NCI-H69 (cell line): ENCODE results near the gene FECH.
"Not testable (repeated sequence)": the region's sequence is repeated elsewhere in the genome, so short reads cannot be mapped to it uniquely, and the experiment has no call there.

Experiments used
- DNase-seq: peaks from one replicate; lab custom pipeline; 2025; lab: John Stamatoyannopoulos, UW

The FECH gene

DNA sequence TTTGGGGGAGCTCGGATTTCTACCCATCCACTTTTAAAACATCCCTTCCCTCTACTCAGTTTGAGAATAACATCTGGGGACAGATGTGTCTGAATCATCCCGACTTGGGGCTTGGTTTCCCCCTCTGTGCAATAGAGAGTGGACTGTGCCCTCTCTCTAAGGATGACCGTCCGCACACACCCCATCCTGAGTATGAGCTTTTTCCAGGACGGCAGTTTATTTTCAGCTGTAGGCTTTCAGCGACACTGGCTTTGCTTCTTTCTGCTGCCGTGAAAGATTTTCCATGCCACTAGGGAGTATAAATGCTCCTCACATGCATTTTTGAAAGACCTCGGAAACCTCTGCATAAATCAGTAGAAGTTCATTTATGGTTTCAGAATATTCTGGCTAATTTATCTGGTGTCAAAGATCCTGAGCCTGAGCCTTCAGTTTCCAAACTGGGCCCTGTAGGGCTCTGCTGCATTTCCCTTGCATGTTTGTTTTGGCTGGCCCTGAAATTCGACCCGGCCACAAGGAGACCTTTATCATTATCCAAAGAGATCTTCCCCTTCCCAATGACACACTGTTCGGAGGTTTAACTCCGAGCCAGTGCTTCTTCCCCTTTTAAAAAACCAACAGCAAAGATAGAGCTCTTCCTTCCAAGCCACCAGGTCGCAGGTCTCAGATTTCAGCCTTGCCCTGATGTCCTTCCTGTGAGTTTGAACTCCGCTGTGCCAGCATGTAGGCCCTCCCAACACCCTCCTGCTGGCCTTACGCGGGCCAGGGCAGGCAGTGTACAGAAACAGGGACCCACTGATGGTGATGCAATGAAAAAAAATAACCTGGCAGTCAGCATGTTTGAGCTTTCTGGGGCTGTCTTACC is 53.3 kb downstream of the FECH start:
- DNase-seq, result peak; percentile 75

DNA sequence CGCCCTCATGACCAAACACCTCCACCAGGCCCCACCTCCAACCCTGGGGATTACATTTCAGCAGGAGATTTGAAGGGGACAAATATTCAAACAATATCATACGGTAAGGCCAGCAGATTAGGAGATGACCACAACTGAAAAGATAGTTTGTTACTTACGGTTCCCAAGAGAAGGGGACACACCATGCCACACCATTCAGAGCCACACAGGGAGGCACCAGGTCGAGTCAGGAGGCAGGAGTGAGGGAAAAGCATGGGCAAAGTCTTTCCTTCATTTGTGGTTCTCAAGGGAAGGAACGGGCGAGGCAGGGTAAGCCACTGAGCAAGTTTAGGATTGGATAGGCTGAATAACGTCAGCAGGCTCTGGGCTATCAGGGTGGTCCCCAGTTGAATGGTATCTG is 57.4 kb downstream of the FECH start:
- no peak for DNase-seq

DNA sequence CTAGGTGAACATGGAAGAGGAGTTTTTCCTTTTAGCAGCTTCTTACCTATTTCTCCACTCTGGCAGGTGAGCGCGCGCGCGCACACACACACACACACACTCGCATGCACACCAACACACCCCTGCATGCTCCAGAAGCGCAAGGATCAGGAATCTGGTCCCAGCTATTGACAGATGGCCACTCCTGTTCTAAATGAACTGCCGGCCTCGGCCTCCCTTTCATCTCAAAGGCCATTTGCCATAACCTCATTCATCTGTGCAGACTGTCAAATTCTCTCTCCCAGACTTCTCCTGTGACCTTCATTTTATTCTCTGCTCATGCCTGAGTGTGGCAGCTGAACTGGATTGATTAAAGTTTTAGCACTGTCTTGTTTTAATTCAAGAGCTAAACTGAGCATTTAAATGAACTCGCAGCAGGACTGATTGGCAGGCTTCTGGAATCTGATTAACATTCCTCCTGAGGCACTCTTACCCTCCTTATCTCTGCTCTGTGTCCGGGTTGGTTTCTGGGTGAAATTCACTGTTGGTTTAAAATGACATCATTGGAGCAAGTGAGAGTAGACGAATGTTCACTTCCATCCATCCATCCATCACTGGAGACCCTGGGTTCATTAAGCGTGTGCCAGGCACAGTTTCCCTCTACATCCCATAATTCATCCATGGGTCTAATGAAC is 58.8 kb downstream of the FECH start:
- no peak for DNase-seq

DNA sequence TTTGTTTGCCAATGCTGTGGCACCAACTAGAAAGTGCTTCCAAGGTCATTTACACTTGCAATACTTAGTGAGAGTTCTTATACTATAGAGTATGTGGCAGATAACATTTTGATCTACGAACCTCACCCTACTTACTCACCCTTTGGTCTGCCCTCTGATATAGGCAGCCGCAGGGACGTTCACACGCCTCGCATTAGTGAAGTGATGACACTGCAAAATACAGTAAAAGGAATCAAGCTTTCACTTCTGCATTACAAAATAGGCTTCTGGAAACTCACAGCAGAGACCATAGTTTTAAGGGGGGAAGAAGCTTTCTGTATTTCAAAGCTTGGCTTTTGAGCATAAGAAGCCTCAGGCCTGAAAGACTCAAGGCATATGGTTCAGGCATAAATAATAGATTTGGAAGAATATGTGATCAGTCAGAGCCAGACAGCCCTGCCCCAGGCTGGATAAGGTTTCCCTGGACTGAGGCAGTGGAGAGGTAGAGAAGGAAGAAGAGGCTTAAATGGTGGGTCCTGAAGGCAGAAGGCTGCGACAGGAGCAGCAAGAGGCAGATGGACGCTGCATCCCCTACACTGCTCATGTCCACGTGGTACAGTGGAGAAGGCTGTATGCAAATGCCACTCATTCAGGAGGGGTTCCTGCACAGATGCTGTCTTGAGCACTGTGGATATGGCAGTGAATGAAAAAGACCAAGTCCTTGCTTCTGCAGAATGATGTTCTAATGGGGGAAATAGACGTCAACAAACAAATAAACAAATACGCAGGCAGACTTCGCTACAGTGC is 63.1 kb downstream of the FECH start:
- no peak for DNase-seq

DNA sequence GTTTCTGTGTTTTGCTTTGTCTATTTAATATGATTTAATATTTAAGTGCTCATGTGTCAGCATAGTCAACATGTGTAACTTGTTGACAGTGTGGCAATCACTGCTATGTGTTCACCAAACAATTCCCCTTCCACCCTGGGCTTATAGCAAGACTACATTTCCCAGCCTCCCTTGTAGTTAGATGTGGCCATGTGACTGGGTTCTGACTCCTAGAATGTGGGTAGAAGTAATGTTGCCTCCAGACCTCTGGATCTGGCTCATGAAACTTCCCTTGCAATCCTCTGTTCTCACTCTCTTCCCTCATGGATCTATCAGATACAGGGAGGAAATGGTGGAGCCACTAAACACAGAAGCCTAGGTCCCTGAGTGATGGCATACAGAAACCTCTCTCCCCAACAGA is 64.2 kb downstream of the FECH start:
- not testable (repeated sequence) for DNase-seq

DNA sequence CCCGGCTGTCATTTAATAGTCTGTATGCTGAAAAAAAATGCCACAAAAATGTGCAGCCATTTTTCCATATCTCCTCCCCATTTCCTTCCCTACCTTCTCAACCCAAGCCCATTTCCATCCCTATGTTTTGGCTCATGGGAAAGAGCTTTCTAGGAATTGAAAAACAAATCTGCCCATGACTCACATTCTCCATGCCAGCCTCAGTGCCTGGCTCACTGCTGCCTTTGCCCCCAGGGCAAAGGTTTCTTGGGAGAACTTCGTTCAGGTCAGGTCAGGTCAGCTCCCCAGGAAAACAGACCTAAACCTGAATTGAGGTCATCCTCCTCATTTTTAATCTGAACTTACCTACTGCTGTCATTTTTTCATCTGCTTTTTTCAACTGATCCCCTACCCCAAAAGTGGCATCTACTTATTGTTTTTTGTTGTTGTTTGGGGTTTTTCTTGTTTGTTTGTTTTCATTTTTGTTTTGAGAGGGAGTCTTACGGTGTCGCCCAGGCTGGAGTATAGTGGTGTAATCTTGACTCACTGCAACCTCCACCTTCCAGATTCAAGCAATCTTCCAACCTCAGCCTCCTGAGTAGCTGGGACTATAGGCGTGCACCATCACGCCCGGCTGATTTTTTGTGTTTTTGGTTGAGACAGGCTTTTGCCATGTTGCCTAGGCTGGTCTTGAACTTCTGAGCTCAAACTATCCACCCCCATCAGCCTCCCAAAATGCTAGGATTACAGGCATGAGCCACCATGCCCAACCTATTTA is 66.7 kb downstream of the FECH start:
- no peak for DNase-seq

DNA sequence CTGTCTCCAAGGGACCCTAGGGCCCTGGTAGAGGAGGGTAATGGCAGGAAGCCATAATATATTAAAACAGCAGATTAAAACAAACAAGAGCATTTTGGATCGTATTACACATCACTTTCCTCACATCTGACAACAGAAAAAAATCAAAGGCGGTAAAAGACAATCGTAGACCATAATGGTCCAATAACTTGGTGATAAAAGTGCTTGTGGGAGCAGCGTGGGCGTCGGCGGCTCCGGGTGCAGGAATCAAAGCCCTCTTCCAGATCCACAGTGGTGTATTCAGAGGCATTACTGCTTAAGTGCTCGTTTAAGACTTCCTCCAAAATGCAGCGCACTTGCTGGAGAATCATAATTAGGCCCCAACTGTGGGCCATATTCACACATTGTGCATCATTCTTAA is 68.0 kb downstream of the FECH start:
- DNase-seq, result peak; percentile 92

DNA sequence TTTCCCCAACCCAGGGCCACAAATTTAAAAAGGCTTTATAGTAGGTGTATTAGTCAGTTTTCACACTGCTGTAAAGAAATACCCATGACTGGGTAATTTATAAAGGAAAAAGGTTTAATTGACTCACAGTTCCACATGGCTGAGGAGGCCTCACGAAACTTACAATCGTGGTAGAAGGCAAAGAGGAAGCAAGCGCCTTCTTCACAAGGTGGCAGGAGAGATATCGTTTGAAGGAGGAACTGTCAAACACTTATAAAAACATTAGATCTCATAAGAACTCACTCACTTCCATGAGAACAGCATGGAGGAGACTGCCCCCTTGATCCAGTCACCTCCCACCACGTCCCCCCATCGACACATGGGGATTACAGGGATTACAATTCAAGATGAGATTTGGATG is 70.4 kb downstream of the FECH start:
- no peak for DNase-seq

DNA sequence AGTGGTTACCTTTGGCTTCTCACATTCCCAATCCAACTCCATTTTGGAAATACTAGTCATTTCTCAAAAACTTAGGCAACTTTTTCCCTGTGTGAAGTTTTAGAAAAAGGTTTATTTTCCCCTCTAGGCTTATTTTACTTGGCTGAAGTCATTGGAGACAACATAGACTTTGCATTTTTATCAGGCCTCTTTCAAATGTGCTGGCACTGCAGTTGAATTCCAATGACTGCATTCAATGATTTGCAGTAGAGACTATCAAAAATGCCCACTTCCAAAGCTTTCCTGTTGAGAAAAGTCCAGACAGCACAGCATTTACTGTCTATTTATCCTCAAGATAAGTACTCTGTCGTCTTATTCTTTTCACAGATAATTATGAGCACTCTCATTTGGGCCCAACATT is 81.3 kb downstream of the FECH start:
- DNase-seq, result no peak

DNA sequence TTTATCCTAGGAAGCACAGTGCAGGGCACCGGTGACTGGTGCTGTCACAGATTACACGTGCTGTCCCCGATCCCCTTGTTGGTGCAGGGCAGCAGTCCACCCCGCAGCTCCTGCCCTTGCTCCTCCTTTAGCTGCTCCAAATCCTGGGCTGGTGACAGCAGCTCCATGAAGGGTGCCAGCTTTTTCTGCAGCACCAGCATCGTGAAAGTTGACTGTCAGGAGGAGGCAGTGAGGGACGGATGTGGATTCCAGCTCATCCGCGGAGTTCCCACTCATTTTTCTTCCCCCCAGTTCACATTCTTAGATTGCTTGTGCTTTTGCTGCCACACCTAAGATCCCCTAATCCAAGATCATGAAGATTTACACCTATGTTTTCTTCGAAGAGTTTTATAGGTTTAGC is 83.9 kb downstream of the FECH start:
- no peak for DNase-seq

DNA sequence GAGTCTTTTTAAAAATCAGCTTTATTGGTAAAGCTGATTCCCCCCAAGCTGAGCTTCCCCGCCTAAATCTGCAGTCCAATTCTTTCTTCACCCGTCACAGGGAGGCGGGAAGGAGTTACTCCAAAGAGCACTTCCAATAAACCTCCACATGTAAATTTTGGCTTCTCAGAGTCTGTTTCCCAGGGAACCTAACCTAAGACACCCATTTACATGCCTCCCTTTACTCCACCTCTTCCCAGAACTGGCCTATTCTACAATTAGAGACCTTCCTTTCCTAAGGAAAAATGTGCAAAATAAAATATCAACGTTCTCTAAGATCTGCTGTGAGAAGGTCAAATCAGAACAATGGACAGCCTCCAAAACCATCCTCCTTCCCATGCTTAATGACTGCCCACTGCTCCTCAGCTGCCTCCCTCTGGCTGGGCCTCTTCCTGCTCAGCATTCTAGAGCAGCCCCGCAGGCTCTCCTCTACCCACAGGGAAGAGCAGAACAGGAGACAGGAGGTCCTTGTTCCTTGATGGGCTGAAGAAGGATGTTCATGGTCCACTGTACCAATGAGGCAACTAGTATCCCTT is 87.7 kb downstream of the FECH start:
- DNase-seq, result no peak
